Endometrial microvascular endothelial cells (primary cell): Measurements from ENCODE around the gene DDIT4. TPM values are rescaled to one million over a fixed set of nuclear protein-coding genes. Genes with fewer than 3 reads are reported as not detected.

Experiments
- in situ Hi-C: cut with HindIII; loops from 2 replicates; pipeline ENCODE4 v1.10.0; 2017; ENCODE audit warnings: low sequenced_read_pairs, low pct_unique_long_range_greater_than_20kb; ENCODE audit errors: inconsistent ontology term
- total RNA-seq: library from RNA; depleted of rRNA; stranded (reverse); fragments of >200 nt; gene quantifications from one replicate; pipeline ENCODE4 v1.2.3, GENCODE V29; 2015; ENCODE audit errors: inconsistent ontology term

The DDIT4 gene
- total RNA-seq, 1 donor from 2014 or later, result 91.4 TPM

GRCh38 chr10:72323108-72323749 lies 49.5 kb downstream of the DDIT4 start:
- in situ Hi-C loops, result loop anchor here (10.0 kb wide), 1 partner anchor 48 kb away; the partner anchor contains the start of gene DDIT4

- in situ Hi-C loops, result loop anchor here (10.0 kb wide), 1 partner anchor 49 kb away; the partner anchor contains the start of gene DDIT4
Observed at GRCh38 chr10:72323771-72324191, 50.1 kb downstream of the DDIT4 start.

Other genes starting within 250 kb of the DDIT4 start
- gene SPOCK2, start 185.4 kb upstream of the DDIT4 start, total RNA-seq, result 7.1 TPM
- gene ANAPC16, start 57.9 kb upstream of the DDIT4 start, total RNA-seq, result 45.6 TPM
- 61.0 TPM for gene ASCC1, start 57.6 kb upstream of the DDIT4 start, total RNA-seq
- gene DNAJB12, start 81.0 kb downstream of the DDIT4 start, total RNA-seq, result 33.5 TPM